Adrenal gland (tissue), 12 donors: ENCODE measurements around the gene SCAPER. TPM values are rescaled to one million over a fixed set of nuclear protein-coding genes. Genes with fewer than 3 reads are reported as not detected.

Source experiments
- DNase-seq, 7 donors: peaks; one replicate each; pipeline ENCODE4 v3.0.0-alpha.2; 2019 to 2020
- H3K27ac ChIP-seq, 5 donors: fragments of 200-600 bp; sonication (generic) in 4 of 5; 1 replicate in 3 of 5; 2 replicates in 2 of 5; pipeline versions ENCODE4 v1.5.1 to v1.8.0; 2016 to 2020; ENCODE audit warnings: mild to moderate bottlenecking in 1 of 5
- H3K27me3 ChIP-seq: fragments of 200-600 bp; 2 replicates; pipeline ENCODE4 v1.8.0; 2021
- H3K36me3 ChIP-seq, 2 donors: fragments of 200-600 bp; replicated peaks in 1 of 2; 1 replicate in 1 of 2; 2 replicates in 1 of 2; pipeline versions ENCODE4 v1.5.1 to v1.8.0; 2018 to 2022
- H3K4me1 ChIP-seq, 2 donors: fragments of 200-600 bp; replicated peaks in 1 of 2; 1 replicate in 1 of 2; 2 replicates in 1 of 2; pipeline versions ENCODE4 v1.5.1 to v1.8.0; 2018 to 2021
- H3K4me3 ChIP-seq, 4 donors: fragments of 200-600 bp; sonication (generic) in 3 of 4; one replicate each; pipeline ENCODE4 v1.5.1; 2016 to 2018
- H3K9me3 ChIP-seq, 3 donors: fragments of 200-600 bp; sonication (generic) in 1 of 3; replicated peaks in 1 of 3; 1 replicate in 2 of 3; 2 replicates in 1 of 3; pipeline versions ENCODE4 v1.5.1 to v1.8.0; 2016 to 2021
- POLR2A ChIP-seq, 2 donors: fragments of 450-650 bp; IDR thresholded peaks; one replicate each; pipeline ENCODE4 v1.6.1; 2017; ENCODE audit warnings: antibody characterized with exemption in 2 of 2, mild to moderate bottlenecking in 2 of 2, moderate library complexity in 1 of 2
- WGBS, 4 donors: extraction: QIAGEN DNeasy Blood & Tissue Kit in 2 of 4; methylation state at CpG; one replicate each; pipeline versions ENCODE4 v1.1.5 to v1.1.7; 2013 to 2017; 5-methylcytosine and 5-hydroxymethylcytosine counted together
- intact Hi-C, 2 donors: fragments of 100-400 bp; cut with DNase I; formaldehyde crosslinking; loops; one replicate each; pipeline versions ENCODE4 v1.14.1 to v1.15.0; 2022 to 2023
- polyA plus RNA-seq, 3 donors: library from polyadenylated mRNA; stranded (reverse); fragments of 200-250 nt in 2 of 3; fragments of 350-450 nt in 1 of 3; fragmentation: Illumina TruSeq in 1 of 3; extraction: RNeasy Lipid Tissue Mini Kit (QIAGEN cat#74804) in 1 of 3; gene quantifications; one replicate each; pipeline ENCODE4 v1.2.3, GENCODE V29; 2013 to 2014
- total RNA-seq, 9 donors: library from RNA; depleted of rRNA in 4 of 9; stranded (reverse); fragments of >200 nt in 4 of 9; fragments of 120-200 nt in 1 of 9; fragmentation: NEBNext Ultra II Directional in 1 of 9; extraction: Animal tissue kit (Norgen Biotek cat#: 25700) in 1 of 9; gene quantifications; one replicate each; pipeline versions ENCODE4 v1.1.0 to v1.2.4, GENCODE V29; 2013 to 2023
- TF ChIP-seq, protein P1 (sequence below), 6 experiments: fragments of 450-650 bp in 4 of 6; fragments of 200-600 bp in 2 of 6; sonication (generic) in 1 of 6; IDR thresholded peaks; 1 replicate in 5 of 6; 2 replicates in 1 of 6; pipeline versions ENCODE4 v1.5.1 to v1.8.0; 2016 to 2021; ENCODE audit warnings: antibody characterized with exemption in 6 of 6, mild to moderate bottlenecking in 2 of 6, moderate library complexity in 1 of 6
- donor health status: healthy with polysubstance abuse.
- donor health status: Bipolar disorder and iron deficiency.
- donor health status: DM: yes; HTN: yes; CAD: no.
- donor health status: DM: no; HTN: no; CAD: no.
- donor health status: DM: no; HTN: no; CAD: no.
- donor health status: DM: yes; HTN: yes; CAD: no.

The SCAPER gene
- total and polyA plus RNA-seq, 12 donors = 3.9 to 95.3 (median 24.1) TPM

DNA sequence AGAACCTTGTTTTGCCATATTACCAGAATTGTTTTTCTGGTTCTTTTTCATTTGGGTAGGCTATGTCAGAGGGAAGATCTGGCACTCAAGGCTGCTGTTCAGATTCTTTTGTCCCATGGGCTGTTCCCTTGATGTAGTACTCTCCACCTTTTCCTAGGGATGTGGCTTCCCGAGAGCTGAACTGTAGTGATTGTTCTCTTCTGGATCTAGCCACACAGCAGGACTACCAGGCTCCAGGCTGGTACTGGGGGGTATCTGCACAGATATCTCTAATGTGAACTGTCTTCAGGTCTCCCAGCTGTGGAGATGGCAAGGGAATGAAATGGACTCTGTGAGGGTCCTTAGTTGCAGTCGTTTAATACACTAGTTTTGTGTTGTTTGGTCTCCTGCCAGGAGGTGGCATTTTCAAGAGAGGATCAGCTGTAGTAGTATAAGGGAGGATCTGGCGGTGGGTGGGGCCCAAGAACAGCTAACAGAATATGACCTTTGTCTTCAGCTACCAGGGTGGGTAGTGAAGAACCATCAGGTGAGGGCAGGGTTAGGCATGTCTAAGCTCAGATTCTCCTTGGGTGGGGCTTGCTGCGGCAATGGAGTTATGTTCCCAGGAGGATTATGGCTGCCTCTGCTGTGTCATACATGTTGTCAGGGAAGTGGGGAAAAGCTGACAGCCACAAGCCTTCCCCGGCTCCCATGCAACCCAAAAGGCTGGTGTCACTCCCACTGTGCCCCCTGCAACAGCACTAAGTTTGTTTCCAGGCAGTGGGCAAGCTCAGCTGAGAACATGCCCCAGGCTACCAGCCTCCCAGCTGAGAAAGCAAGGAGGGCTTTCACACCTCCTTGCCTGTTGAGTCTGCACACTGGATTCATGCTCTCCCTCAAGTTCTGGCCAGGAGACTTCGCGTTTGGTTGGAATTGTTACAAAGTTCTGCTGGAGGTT, 316.1 kb downstream of the SCAPER start:
- intact Hi-C loops = no loop called here
- WGBS, 4 donors = 89 to 95% (median 90%) methylated on average over 7 of the region's 7 CpGs
- no peak for DNase-seq
- H3K27ac ChIP-seq = no peak overlapping the region
- H3K36me3 ChIP-seq = no peaks in the 10 kb centered on the region
- no peak overlapping the region for H3K4me3 ChIP-seq
- TF ChIP-seq, protein P1, sequence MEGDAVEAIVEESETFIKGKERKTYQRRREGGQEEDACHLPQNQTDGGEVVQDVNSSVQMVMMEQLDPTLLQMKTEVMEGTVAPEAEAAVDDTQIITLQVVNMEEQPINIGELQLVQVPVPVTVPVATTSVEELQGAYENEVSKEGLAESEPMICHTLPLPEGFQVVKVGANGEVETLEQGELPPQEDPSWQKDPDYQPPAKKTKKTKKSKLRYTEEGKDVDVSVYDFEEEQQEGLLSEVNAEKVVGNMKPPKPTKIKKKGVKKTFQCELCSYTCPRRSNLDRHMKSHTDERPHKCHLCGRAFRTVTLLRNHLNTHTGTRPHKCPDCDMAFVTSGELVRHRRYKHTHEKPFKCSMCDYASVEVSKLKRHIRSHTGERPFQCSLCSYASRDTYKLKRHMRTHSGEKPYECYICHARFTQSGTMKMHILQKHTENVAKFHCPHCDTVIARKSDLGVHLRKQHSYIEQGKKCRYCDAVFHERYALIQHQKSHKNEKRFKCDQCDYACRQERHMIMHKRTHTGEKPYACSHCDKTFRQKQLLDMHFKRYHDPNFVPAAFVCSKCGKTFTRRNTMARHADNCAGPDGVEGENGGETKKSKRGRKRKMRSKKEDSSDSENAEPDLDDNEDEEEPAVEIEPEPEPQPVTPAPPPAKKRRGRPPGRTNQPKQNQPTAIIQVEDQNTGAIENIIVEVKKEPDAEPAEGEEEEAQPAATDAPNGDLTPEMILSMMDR (IDR thresholded peaks at IDR 0.05) = no peak
- TF ChIP-seq POLR2A (IDR thresholded peaks at IDR 0.05) = no peak
- H3K9me3 ChIP-seq = no peaks in the 10 kb centered on the region
- no peaks in the 10 kb centered on the region for H3K27me3 ChIP-seq
- H3K4me1 ChIP-seq = no peaks in the 10 kb centered on the region

DNA sequence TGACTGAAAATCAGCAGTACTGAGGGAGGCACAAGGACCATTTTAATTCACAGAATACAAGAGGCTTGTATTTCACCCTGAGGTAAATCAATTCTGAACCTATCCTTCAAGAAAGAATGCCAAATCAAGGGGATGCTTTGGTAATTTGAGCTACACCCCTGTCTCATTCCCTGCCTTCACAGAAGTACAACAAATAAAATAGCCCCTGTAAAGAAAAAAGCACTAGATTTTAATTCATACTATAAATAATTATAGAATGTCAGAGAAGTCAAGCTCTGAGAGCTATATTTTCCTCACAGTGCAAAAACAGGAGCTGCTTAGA, 319.6 kb downstream of the SCAPER start:
- no peaks in the 10 kb centered on the region for H3K27me3 ChIP-seq
- H3K9me3 ChIP-seq = no peaks in the 10 kb centered on the region
- H3K4me3 ChIP-seq = no peak overlapping the region
- TF ChIP-seq, protein P1 (IDR thresholded peaks at IDR 0.05) = no peak
- no peak for TF ChIP-seq POLR2A (IDR thresholded peaks at IDR 0.05)
- no peaks in the 10 kb centered on the region for H3K4me1 ChIP-seq
- DNase-seq = no peak
- H3K27ac ChIP-seq = no peak overlapping the region
- intact Hi-C loops = no loop called here
- no peaks in the 10 kb centered on the region for H3K36me3 ChIP-seq

DNA sequence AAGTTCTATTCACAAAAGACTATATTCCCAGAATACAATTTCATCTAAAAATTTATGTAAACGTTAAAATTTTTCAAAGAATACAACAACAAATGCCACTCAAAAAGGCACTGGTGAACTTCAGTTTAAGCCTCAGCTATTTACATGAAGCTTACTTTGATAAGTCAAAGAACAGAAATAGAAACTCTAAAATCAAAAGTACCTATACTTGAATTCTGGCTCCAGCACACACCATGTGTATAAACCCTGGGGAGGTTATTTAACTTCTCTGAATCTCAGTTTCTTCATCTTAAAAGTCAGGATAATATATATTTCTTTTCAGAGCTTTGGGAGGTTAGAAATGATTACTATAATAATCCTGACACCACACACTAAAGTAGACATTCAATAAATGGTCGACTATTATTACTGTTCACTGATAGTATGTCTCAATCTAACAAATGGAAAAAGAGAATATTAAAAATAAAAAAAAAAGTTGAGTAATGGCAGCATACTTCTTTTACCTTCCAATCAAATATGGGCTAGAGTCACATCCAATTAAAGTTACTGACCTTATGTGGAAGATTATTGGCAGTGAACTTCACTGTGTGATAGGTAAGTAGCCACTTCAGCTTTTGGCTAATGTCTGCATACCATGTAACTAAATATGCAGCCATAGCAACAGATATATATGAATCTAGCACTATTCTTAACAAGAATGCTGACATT, 320.1 kb downstream of the SCAPER start:
- Histone ChIP-seq H3K27ac (no peak overlapping the region), H3K36me3 (no peaks in the 10 kb centered on the region), H3K4me1 (no peaks in the 10 kb centered on the region), H3K4me3 (no peak overlapping the region), H3K27me3 (no peaks in the 10 kb centered on the region), H3K9me3 (no peaks in the 10 kb centered on the region)
- TF ChIP-seq, protein P1 (IDR thresholded peaks at IDR 0.05) = no peak
- no peak for TF ChIP-seq POLR2A (IDR thresholded peaks at IDR 0.05)
- DNase-seq = no peak
- intact Hi-C loops = no loop called here
- WGBS, 4 donors = 82 to 96% (median 89%) methylated on average over 2 of the region's 2 CpGs

DNA sequence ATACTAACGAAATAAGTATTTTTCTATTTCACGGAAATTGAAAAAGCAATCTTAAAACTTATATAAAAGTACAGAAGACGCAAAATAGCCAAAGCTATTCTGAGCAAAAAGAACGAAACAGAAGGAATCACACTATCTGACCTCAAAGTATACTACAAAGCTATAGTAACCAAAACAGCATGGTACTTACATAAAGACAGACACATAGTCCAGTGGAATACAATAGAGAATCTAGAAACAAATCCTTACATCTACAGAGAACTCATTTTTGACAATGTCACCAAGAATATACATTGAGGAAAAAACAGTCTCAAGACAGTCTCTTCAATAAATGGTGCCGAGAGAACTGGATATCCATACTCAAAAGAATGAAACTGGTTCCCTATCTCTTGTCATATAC, 322.6 kb downstream of the SCAPER start:
- H3K36me3 ChIP-seq = no peaks in the 10 kb centered on the region
- H3K9me3 ChIP-seq = no peaks in the 10 kb centered on the region
- WGBS, 4 donors = 77 to 85% (median 79%) methylated on average over 5 of the region's 5 CpGs
- H3K27me3 ChIP-seq = no peaks in the 10 kb centered on the region
- DNase-seq = no peak
- H3K4me1 ChIP-seq = no peaks in the 10 kb centered on the region
- no peak overlapping the region for H3K27ac ChIP-seq
- intact Hi-C loops = no loop called here
- no peak overlapping the region for H3K4me3 ChIP-seq
- TF ChIP-seq, protein P1 (IDR thresholded peaks at IDR 0.05) = no peak
- no peak for TF ChIP-seq POLR2A (IDR thresholded peaks at IDR 0.05)
